OCI-LY1 (cell line): Measurements from ENCODE around the gene DIP2C.

ENCODE experiments used
- H2AFZ ChIP-seq: fragments of 200-600 bp; sonication (generic), shearing (Covaris generic); 2 replicates; pipeline ENCODE4 v1.6.0; 2014; ENCODE audit warnings: antibody characterized with exemption, mild to moderate bottlenecking, low read length
- H3F3A ChIP-seq: fragments of 200-600 bp; sonication (generic), shearing (Covaris generic); 2 replicates; pipeline ENCODE4 v1.6.0; 2014; ENCODE audit warnings: mild to moderate bottlenecking, antibody characterized with exemption, low read length, moderate library complexity; ENCODE audit not compliant: insufficient read depth
- H3K27ac ChIP-seq: fragments of 200-600 bp; sonication (generic); 2 replicates; pipeline ENCODE4 v1.5.1; 2014; ENCODE audit warnings: low read length, mixed run types, mild to moderate bottlenecking, low read depth; ENCODE audit not compliant: poor library complexity, severe bottlenecking
- H3K27me3 ChIP-seq: fragments of 200-600 bp; sonication (generic); 2 replicates; pipeline ENCODE4 v1.6.0; 2014; ENCODE audit warnings: antibody characterized with exemption, mild to moderate bottlenecking, low read length, moderate library complexity; ENCODE audit not compliant: insufficient read depth
- H3K36me3 ChIP-seq: fragments of 200-600 bp; sonication (generic); 2 replicates; pipeline ENCODE4 v1.6.1; 2014; ENCODE audit warnings: mild to moderate bottlenecking, antibody characterized with exemption, low read length, moderate library complexity, mixed read lengths; ENCODE audit not compliant: insufficient read depth
- H3K4me1 ChIP-seq: fragments of 200-600 bp; sonication (generic); 2 replicates; pipeline ENCODE4 v1.5.1; 2014; ENCODE audit warnings: mild to moderate bottlenecking, low read length, moderate library complexity; ENCODE audit not compliant: insufficient read depth, severe bottlenecking
- H3K4me2 ChIP-seq: fragments of 200-600 bp; sonication (generic), shearing (Covaris generic); 2 replicates; pipeline ENCODE4 v1.6.1; 2014; ENCODE audit warnings: low read length
- H3K4me3 ChIP-seq: fragments of 200-600 bp; sonication (generic); 2 replicates; pipeline ENCODE4 v1.5.1; 2014; ENCODE audit warnings: low read length, low read depth, mild to moderate bottlenecking, mixed read lengths; ENCODE audit not compliant: poor library complexity, severe bottlenecking
- H3K79me2 ChIP-seq: fragments of 200-600 bp; shearing (Covaris generic); 2 replicates; pipeline ENCODE4 v1.6.1; 2016; ENCODE audit warnings: mixed run types, low read length, mixed read lengths; ENCODE audit not compliant: insufficient read depth
- H3K9ac ChIP-seq: fragments of 200-600 bp; sonication (generic), shearing (Covaris generic); 2 replicates; pipeline ENCODE4 v1.6.1; 2014; ENCODE audit warnings: mild to moderate bottlenecking, low read length, mixed read lengths
- H3K9me2 ChIP-seq: fragments of 200-600 bp; sonication (generic), shearing (Covaris generic); 2 replicates; pipeline ENCODE4 v1.6.1; 2014; ENCODE audit warnings: low read depth, mild to moderate bottlenecking, low read length, mixed read lengths
- H3K9me3 ChIP-seq: fragments of 200-600 bp; shearing (Covaris generic); 2 replicates; pipeline ENCODE4 v1.6.1; 2014; ENCODE audit warnings: low read length, mixed read lengths
- H4K20me1 ChIP-seq: fragments of 200-600 bp; sonication (generic), shearing (Covaris generic); 2 replicates; pipeline ENCODE4 v1.6.0; 2016; ENCODE audit warnings: mild to moderate bottlenecking, low read length; ENCODE audit not compliant: insufficient read depth
- CTCF ChIP-seq: fragments of 200-600 bp; sonication (generic), shearing (Covaris generic); IDR thresholded peaks from 2 replicates; pipeline ENCODE4 v1.5.1; 2017; ENCODE audit warnings: mild to moderate bottlenecking, antibody characterized with exemption, low read length, moderate library complexity, mixed read lengths
- EZH2 ChIP-seq: fragments of 200-600 bp; sonication (generic), shearing (Covaris generic); IDR thresholded peaks from 2 replicates; pipeline ENCODE4 v1.8.0; 2017; ENCODE audit warnings: borderline replicate concordance, mixed run types, mild to moderate bottlenecking, antibody characterized with exemption, low read length, moderate library complexity, mixed read lengths

Gene DIP2C

GRCh38 chr10:317271-317769, 372.1 kb downstream of the DIP2C start:
- Histone ChIP-seq H3K79me2 (no peaks in the 10 kb centered on the region), H3K4me2 (peak overlapping the region; percentile 69), H3K9ac (peak overlapping the region; percentile 87), H2AFZ (no peak overlapping the region), H3K9me3 (no peaks in the 10 kb centered on the region), H3K4me1 (peaks cover 78% of the 10 kb centered on the region), H3F3A (peaks cover 14% of the 10 kb centered on the region), H3K9me2 (no peaks in the 10 kb centered on the region), H3K27me3 (no peaks in the 10 kb centered on the region), H4K20me1 (no peaks in the 10 kb centered on the region), H3K4me3 (peak overlapping the region; percentile 13), H3K36me3 (peaks cover 54% of the 10 kb centered on the region; the same call in 1 of the 2 replicates), H3K27ac (peak overlapping the region; percentile 100)
- TF ChIP-seq EZH2: no peak
- no peak for TF ChIP-seq CTCF

GRCh38 chr10:316390-316789, 373.1 kb downstream of the DIP2C start:
- Histone ChIP-seq H3K9me2 (no peaks in the 10 kb centered on the region), H3K4me3 (peak overlapping the region; percentile 3), H2AFZ (no peak overlapping the region), H3K79me2 (no peaks in the 10 kb centered on the region), H3K9me3 (no peaks in the 10 kb centered on the region), H3F3A (peaks cover 14% of the 10 kb centered on the region), H3K27me3 (no peaks in the 10 kb centered on the region), H3K4me2 (peak overlapping the region; percentile 69), H3K4me1 (peaks cover 87% of the 10 kb centered on the region), H3K9ac (peak overlapping the region; percentile 87), H4K20me1 (no peaks in the 10 kb centered on the region), H3K27ac (peak overlapping the region; percentile 100), H3K36me3 (peaks cover 54% of the 10 kb centered on the region; the same call in 1 of the 2 replicates)
- TF ChIP-seq CTCF (no peak), EZH2 (no peak)

- Histone ChIP-seq H3K9me3 (no peaks in the 10 kb centered on the region), H2AFZ (no peak overlapping the region), H3K79me2 (no peaks in the 10 kb centered on the region), H4K20me1 (no peaks in the 10 kb centered on the region), H3K36me3 (peaks cover 43% of the 10 kb centered on the region; the same call in 1 of the 2 replicates), H3K4me2 (peak overlapping the region; percentile 69), H3K27ac (peak overlapping the region; percentile 100), H3F3A (peaks cover 14% of the 10 kb centered on the region), H3K4me1 (peaks cover 100% of the 10 kb centered on the region), H3K27me3 (no peaks in the 10 kb centered on the region), H3K9ac (peak overlapping the region; percentile 87), H3K9me2 (no peaks in the 10 kb centered on the region), H3K4me3 (peak overlapping the region; percentile 48)
- no peak for TF ChIP-seq CTCF
- TF ChIP-seq EZH2: no peak
These were observed 374.6 kb downstream of the DIP2C start for GRCh38 chr10:314871-315270.
